ENCODE measurements around the gene LMCD1. TPM values are rescaled to one million over a fixed set of nuclear protein-coding genes. Genes with fewer than 3 reads are reported as not detected.

LMCD1 gene
- total RNA-seq, 6 experiments from 2014 or later, result 3.0 to 24.0 (median 8.4) TPM

DNA sequence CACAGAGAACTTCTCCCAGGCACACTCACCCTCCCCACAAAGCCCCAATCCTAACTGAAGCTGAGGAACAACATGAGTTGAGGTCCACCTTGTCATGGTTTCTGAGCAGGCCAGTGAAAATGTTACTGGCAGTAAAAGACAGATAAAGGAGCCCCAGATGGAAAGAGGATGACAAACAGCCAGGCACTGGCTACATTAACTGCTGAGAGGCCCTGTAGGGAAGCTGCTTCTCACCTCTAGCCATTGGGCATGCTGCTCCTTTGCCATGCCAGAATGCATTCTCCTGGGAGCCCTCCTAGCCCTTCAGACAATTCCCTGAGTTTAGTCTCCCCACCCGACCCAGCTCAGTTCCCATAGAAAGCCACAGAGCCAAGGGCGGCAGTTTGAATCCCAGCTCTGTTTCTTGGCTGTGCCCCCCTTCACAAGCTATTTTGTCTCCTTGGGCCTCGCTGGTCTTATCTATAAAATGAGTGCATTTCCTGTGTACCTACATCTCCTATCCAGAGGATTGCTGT lies 60.5 kb downstream of the LMCD1 start:
- WGBS (ENCODE audit: insufficient coverage, low coverage, low lambda C conversion rate, missing lambda C conversion rate), result 40% methylated on average over 1 of the region's 3 CpGs
- no peak for DNase-seq
- H3K36me3 ChIP-seq, result no peaks in the 10 kb centered on the region
- TF ChIP-seq POLR2A (IDR thresholded peaks at IDR 0.05), result no peak
- TF ChIP-seq, protein P1, sequence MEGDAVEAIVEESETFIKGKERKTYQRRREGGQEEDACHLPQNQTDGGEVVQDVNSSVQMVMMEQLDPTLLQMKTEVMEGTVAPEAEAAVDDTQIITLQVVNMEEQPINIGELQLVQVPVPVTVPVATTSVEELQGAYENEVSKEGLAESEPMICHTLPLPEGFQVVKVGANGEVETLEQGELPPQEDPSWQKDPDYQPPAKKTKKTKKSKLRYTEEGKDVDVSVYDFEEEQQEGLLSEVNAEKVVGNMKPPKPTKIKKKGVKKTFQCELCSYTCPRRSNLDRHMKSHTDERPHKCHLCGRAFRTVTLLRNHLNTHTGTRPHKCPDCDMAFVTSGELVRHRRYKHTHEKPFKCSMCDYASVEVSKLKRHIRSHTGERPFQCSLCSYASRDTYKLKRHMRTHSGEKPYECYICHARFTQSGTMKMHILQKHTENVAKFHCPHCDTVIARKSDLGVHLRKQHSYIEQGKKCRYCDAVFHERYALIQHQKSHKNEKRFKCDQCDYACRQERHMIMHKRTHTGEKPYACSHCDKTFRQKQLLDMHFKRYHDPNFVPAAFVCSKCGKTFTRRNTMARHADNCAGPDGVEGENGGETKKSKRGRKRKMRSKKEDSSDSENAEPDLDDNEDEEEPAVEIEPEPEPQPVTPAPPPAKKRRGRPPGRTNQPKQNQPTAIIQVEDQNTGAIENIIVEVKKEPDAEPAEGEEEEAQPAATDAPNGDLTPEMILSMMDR (IDR thresholded peaks at IDR 0.05), result no peak
- no peak overlapping the region for H3K4me3 ChIP-seq
- H3K9me3 ChIP-seq, result no peaks in the 10 kb centered on the region
- H3K27me3 ChIP-seq, result no peaks in the 10 kb centered on the region
- no peak overlapping the region for H3K27ac ChIP-seq
- intact Hi-C loops (cut with DNase I), result no loop called here
- no peak for ATAC-seq
- H3K4me1 ChIP-seq, result peaks cover 0 to 8% (median 2%) of the 10 kb centered on the region in 4 donors

DNA sequence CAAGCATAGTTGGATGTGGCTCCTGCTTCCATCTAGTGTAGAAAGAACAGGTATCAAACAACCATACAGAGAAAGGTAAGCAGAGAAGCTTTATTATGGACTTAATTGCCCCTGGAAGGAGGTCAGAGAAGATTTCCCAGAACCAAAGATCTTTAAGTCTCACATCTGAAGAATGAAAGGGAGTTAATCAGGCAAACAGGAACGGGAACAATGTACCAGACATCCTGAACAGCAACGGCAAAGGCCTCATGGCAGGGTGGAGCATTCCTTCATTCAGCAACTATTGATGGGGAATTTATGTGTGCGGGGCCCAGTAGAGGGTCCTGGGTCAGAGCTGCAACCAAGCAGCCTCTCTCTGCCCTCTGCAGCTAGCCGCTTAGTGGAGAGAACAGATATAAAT lies 61.5 kb downstream of the LMCD1 start:
- H3K27me3 ChIP-seq, result no peaks in the 10 kb centered on the region
- ATAC-seq, result no peak
- no peak overlapping the region for H3K27ac ChIP-seq
- DNase-seq, result no peak
- no peak overlapping the region for H3K4me3 ChIP-seq
- TF ChIP-seq, protein P1 (IDR thresholded peaks at IDR 0.05), result no peak
- no peak for TF ChIP-seq POLR2A (IDR thresholded peaks at IDR 0.05)
- no peaks in the 10 kb centered on the region for H3K4me1 ChIP-seq
- intact Hi-C loops (cut with DNase I), result no loop called here
- 62% methylated on average over 4 of the region's 4 CpGs for WGBS (ENCODE audit: insufficient coverage, low coverage, low lambda C conversion rate, missing lambda C conversion rate)
- no peaks in the 10 kb centered on the region for H3K36me3 ChIP-seq
- no peaks in the 10 kb centered on the region for H3K9me3 ChIP-seq

DNA sequence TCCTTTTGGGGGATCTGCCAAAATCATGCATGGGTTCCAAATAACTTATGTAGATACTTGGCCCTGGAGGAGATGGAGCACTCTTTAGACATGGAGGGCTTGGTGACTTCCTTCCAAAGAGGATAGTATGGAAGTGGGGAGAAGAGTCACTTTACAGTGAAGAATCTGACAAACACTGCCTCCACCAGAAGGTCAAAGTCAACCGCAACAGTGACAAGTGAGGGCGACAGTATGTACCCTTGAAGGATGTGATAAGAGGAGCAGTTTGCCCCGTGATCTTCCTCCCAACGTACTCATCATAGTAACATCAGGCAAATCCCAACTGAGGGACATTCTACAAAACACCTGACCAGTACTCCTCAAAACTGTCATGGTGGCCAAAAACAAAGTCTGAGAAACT lies 62.0 kb downstream of the LMCD1 start:
- intact Hi-C loops (cut with DNase I), result no loop called here
- Histone ChIP-seq H3K36me3 (no peaks in the 10 kb centered on the region), H3K27ac (no peak overlapping the region), H3K9me3 (no peaks in the 10 kb centered on the region), H3K4me3 (no peak overlapping the region), H3K4me1 (no peaks in the 10 kb centered on the region), H3K27me3 (no peaks in the 10 kb centered on the region)
- 87% methylated on average over 4 of the region's 4 CpGs for WGBS (ENCODE audit: insufficient coverage, low coverage, low lambda C conversion rate, missing lambda C conversion rate)
- DNase-seq (no peak), ATAC-seq (no peak)
- no peak for TF ChIP-seq POLR2A (IDR thresholded peaks at IDR 0.05)
- TF ChIP-seq, protein P1 (IDR thresholded peaks at IDR 0.05), result no peak

DNA sequence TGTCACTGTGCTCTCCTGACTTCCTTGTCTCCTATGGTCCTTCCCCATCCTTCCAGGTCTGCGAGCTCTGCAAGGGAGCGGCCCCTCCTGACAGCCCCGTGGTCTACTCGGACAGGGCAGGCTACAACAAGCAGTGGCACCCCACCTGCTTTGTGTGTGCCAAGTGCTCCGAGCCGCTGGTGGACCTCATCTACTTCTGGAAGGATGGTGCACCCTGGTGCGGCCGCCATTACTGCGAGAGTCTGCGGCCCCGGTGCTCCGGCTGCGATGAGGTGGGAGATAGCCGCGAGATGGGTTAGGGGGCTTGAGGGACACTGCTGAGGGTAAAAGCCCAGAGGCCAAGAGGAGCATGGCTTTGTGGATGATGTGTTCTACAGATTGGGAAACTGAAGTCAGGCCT lies 63.8 kb downstream of the LMCD1 start:
- Histone ChIP-seq H3K36me3 (no peaks in the 10 kb centered on the region), H3K27me3 (no peaks in the 10 kb centered on the region), H3K27ac (no peak overlapping the region), H3K4me3 (no peak overlapping the region), H3K4me1 (no peaks in the 10 kb centered on the region), H3K9me3 (no peaks in the 10 kb centered on the region)
- WGBS (ENCODE audit: insufficient coverage, low coverage, low lambda C conversion rate, missing lambda C conversion rate), result 92% methylated on average over 9 of the region's 15 CpGs
- TF ChIP-seq POLR2A (IDR thresholded peaks at IDR 0.05), result no peak
- TF ChIP-seq, protein P1 (IDR thresholded peaks at IDR 0.05), result no peak
- ATAC-seq, result no peak
- intact Hi-C loops (cut with DNase I), result no loop called here
- DNase-seq, result no peak

All from right lobe of liver (tissue), 6 donors.